Liver (tissue), 9 donors: ENCODE measurements around the gene COPB2. TPM values are rescaled to one million over a fixed set of nuclear protein-coding genes. Genes with fewer than 3 reads are reported as not detected.

Experiments used
- DNase-seq: peaks from one replicate; pipeline ENCODE4 v3.0.0-alpha.2; 2017; ENCODE audit warnings: low spot score
- H3K27ac ChIP-seq, 2 donors: one replicate each; pipeline ENCODE4 v1.7.0; 2013; ENCODE audit warnings: inconsistent platforms in 2 of 2, low read length in 2 of 2, control low read depth in 1 of 2, low read depth in 1 of 2, mild to moderate bottlenecking in 1 of 2
- H3K27me3 ChIP-seq, 4 donors: one replicate each; pipeline versions ENCODE4 v1.6.1 to v1.7.0; 2013; ENCODE audit warnings: low read length in 3 of 4, inconsistent platforms in 1 of 4, mild to moderate bottlenecking in 1 of 4, moderate library complexity in 1 of 4; ENCODE audit not compliant: control insufficient read depth in 4 of 4, insufficient read depth in 4 of 4
- H3K36me3 ChIP-seq, 4 donors: one replicate each; pipeline versions ENCODE4 v1.6.1 to v1.7.0; 2013; ENCODE audit warnings: low read length in 3 of 4, mild to moderate bottlenecking in 3 of 4, low read depth in 1 of 4, moderate library complexity in 1 of 4; ENCODE audit not compliant: control insufficient read depth in 4 of 4, insufficient read depth in 3 of 4
- H3K4me1 ChIP-seq, 4 donors: one replicate each; pipeline versions ENCODE4 v1.6.1 to v1.7.0; 2013; ENCODE audit warnings: low read length in 3 of 4, mild to moderate bottlenecking in 3 of 4, moderate library complexity in 1 of 4; ENCODE audit not compliant: control insufficient read depth in 4 of 4, insufficient read depth in 4 of 4
- H3K4me3 ChIP-seq, 3 donors: one replicate each; pipeline versions ENCODE4 v1.6.1 to v1.7.0; 2013; ENCODE audit warnings: low read length in 3 of 3, control low read depth in 1 of 3, low read depth in 1 of 3, mild to moderate bottlenecking in 1 of 3
- H3K9ac ChIP-seq, 2 donors: one replicate each; pipeline ENCODE4 v1.7.0; 2013; ENCODE audit warnings: low read length in 2 of 2, mild to moderate bottlenecking in 2 of 2, moderate library complexity in 2 of 2, control low read depth in 1 of 2, low read depth in 1 of 2
- H3K9me3 ChIP-seq, 4 donors: one replicate each; pipeline versions ENCODE4 v1.6.1 to v1.7.0; 2013; ENCODE audit warnings: low read length in 3 of 4; ENCODE audit not compliant: control insufficient read depth in 4 of 4
- ATF3 ChIP-seq: IDR thresholded peaks from 2 replicates; pipeline ENCODE4 v1.6.1; 2016; ENCODE audit warnings: antibody characterized with exemption
- CTCF ChIP-seq: fragments of 150-350 bp; IDR thresholded peaks from 2 replicates; pipeline ENCODE4 v1.5.1; 2017; ENCODE audit warnings: improper control_type of control experiment, low read depth, low read length; ENCODE audit not compliant: missing input control
- EGR1 ChIP-seq, 2 donors: IDR thresholded peaks; 2 replicates each; pipeline ENCODE4 v1.6.1; 2016 to 2018; ENCODE audit warnings: antibody characterized with exemption in 2 of 2, low read depth in 2 of 2
- FOXA1 ChIP-seq: IDR thresholded peaks from 2 replicates; pipeline ENCODE4 v1.6.1; 2016; ENCODE audit warnings: antibody characterized with exemption
- FOXA2 ChIP-seq: IDR thresholded peaks from 2 replicates; pipeline ENCODE4 v1.6.1; 2016; ENCODE audit warnings: antibody characterized with exemption
- GABPA ChIP-seq, 2 donors: IDR thresholded peaks in 1 of 2; conservative IDR thresholded peaks in 1 of 2; 2 replicates each; pipeline ENCODE4 v1.6.1; 2016; ENCODE audit warnings: antibody characterized with exemption in 2 of 2, mild to moderate bottlenecking in 1 of 2, moderate library complexity in 1 of 2
- HNF4A ChIP-seq, 2 donors: conservative IDR thresholded peaks; 2 replicates each; pipeline ENCODE4 v1.6.1; 2016; ENCODE audit warnings: antibody characterized with exemption in 2 of 2, mild to moderate bottlenecking in 2 of 2
- HNF4G ChIP-seq: IDR thresholded peaks from 2 replicates; pipeline ENCODE4 v1.6.1; 2016; ENCODE audit warnings: antibody characterized with exemption
- JUND ChIP-seq, 2 donors: IDR thresholded peaks; 2 replicates each; pipeline ENCODE4 v1.6.1; 2016; ENCODE audit warnings: antibody characterized with exemption in 2 of 2
- MAX ChIP-seq: IDR thresholded peaks from 2 replicates; pipeline ENCODE4 v1.6.1; 2016; ENCODE audit warnings: antibody characterized with exemption
- NR2F2 ChIP-seq: IDR thresholded peaks from 2 replicates; pipeline ENCODE4 v1.6.1; 2016; ENCODE audit warnings: antibody characterized with exemption
- RAD21 ChIP-seq, 2 donors: IDR thresholded peaks; 2 replicates each; pipeline ENCODE4 v1.6.1; 2016; ENCODE audit warnings: antibody characterized with exemption in 2 of 2, mild to moderate bottlenecking in 2 of 2
- REST ChIP-seq: IDR thresholded peaks from 2 replicates; pipeline ENCODE4 v1.6.1; 2016; ENCODE audit warnings: antibody characterized with exemption, mild to moderate bottlenecking
- RXRA ChIP-seq, 2 donors: IDR thresholded peaks; 2 replicates each; pipeline ENCODE4 v1.6.1; 2017 to 2018; ENCODE audit warnings: antibody characterized with exemption in 2 of 2, mild to moderate bottlenecking in 1 of 2
- SP1 ChIP-seq: IDR thresholded peaks from 2 replicates; pipeline ENCODE4 v1.6.1; 2018; ENCODE audit warnings: antibody characterized with exemption, mild to moderate bottlenecking
- TAF1 ChIP-seq: conservative IDR thresholded peaks from 2 replicates; pipeline ENCODE4 v1.6.1; 2016; ENCODE audit warnings: antibody characterized with exemption, mild to moderate bottlenecking
- YY1 ChIP-seq: IDR thresholded peaks from 2 replicates; pipeline ENCODE4 v1.6.1; 2016; ENCODE audit warnings: antibody characterized with exemption, mild to moderate bottlenecking
- WGBS: extraction: QIAGEN DNeasy Blood & Tissue Kit; methylation state at CpG from one replicate; pipeline ENCODE4 v1.1.7; 2013; 5-methylcytosine and 5-hydroxymethylcytosine counted together
- polyA plus RNA-seq, 2 donors: library from polyadenylated mRNA; stranded (reverse) in 1 of 2; unstranded in 1 of 2; fragments of 200-250 nt in 1 of 2; fragments of >200 nt in 1 of 2; fragmentation: Nextera tagmentation in 1 of 2; extraction: Ambion mirVana in 1 of 2; gene quantifications; one replicate each; pipeline versions ENCODE4 v1.2.1 to v1.2.3, GENCODE V29; 2013 to 2015
- total RNA-seq, 2 donors: library from RNA; depleted of rRNA; stranded (reverse); fragments of >200 nt; gene quantifications; one replicate each; pipeline ENCODE4 v1.2.3, GENCODE V29; 2014
- donor health status: healthy.
- donor health status: healthy.
- donor health status: healthy.
- donor health status: healthy.
- donor health status: healthy.

Gene COPB2
- total and polyA plus RNA-seq, 4 donors, result 45.4 to 145 (median 72.0) TPM

GRCh38 chr3:139325551-139325950 is 63.9 kb downstream of the COPB2 start:
- no peak for DNase-seq
- no peak overlapping the region for H3K4me3 ChIP-seq
- H3K9me3 ChIP-seq, result no peaks in the 10 kb centered on the region
- peaks cover 0 to 2% (median 0%) of the 10 kb centered on the region in 4 donors for H3K27me3 ChIP-seq
- no peak overlapping the region for H3K27ac ChIP-seq
- no peaks in the 10 kb centered on the region for H3K36me3 ChIP-seq
- WGBS, result 99% methylated on average over 3 of the region's 3 CpGs
- H3K9ac ChIP-seq, result no peak overlapping the region
- H3K4me1 ChIP-seq, result peaks cover 0 to 5% (median 5%) of the 10 kb centered on the region in 4 donors
- TF ChIP-seq ATF3 (no peak), YY1 (no peak)

- H3K4me1 ChIP-seq, result peaks cover 0 to 5% (median 4%) of the 10 kb centered on the region in 4 donors
- no peak for TF ChIP-seq GABPA (IDR thresholded peaks at IDR 0.05 in 1 of 2, conservative IDR thresholded peaks at IDR 0.05 in 1 of 2)
- TF ChIP-seq HNF4A (conservative IDR thresholded peaks at IDR 0.05), result no peak
- TF ChIP-seq YY1, result no peak
- no peak for TF ChIP-seq MAX
- TF ChIP-seq FOXA2, result no peak
- TF ChIP-seq HNF4G, result no peak
- TF ChIP-seq SP1, result no peak
- H3K27ac ChIP-seq, result no peak overlapping the region
- H3K9ac ChIP-seq, result no peak overlapping the region
- no peak overlapping the region for H3K4me3 ChIP-seq
- H3K9me3 ChIP-seq, result no peaks in the 10 kb centered on the region
- DNase-seq, result no peak
- H3K36me3 ChIP-seq, result no peaks in the 10 kb centered on the region
- no peaks in the 10 kb centered on the region for H3K27me3 ChIP-seq
- WGBS, result 69% methylated on average over 5 of the region's 5 CpGs
Observed at GRCh38 chr3:139324456-139324855, 65.0 kb downstream of the COPB2 start.

GRCh38 chr3:139323146-139323545 is 66.3 kb downstream of the COPB2 start:
- H3K9me3 ChIP-seq, result no peaks in the 10 kb centered on the region
- H3K27ac ChIP-seq, result no peak overlapping the region
- no peak overlapping the region for H3K4me3 ChIP-seq
- no peaks in the 10 kb centered on the region for H3K36me3 ChIP-seq
- no peak for DNase-seq
- H3K4me1 ChIP-seq, result no peaks in the 10 kb centered on the region
- WGBS, result 94% methylated on average over 7 of the region's 7 CpGs
- no peak overlapping the region for H3K9ac ChIP-seq
- H3K27me3 ChIP-seq, result no peaks in the 10 kb centered on the region
- TF ChIP-seq RAD21 (IDR thresholded peaks at IDR 0.05) (no peak), MAX (no peak), TAF1 (no peak), ATF3 (no peak), YY1 (no peak), HNF4A (conservative IDR thresholded peaks at IDR 0.05) (no peak), SP1 (no peak), RXRA (IDR thresholded peaks at IDR 0.05) (no peak), CTCF (no peak), NR2F2 (no peak), FOXA1 (no peak), REST (no peak), JUND (IDR thresholded peaks at IDR 0.05) (no peak), FOXA2 (no peak), EGR1 (IDR thresholded peaks at IDR 0.05; ENCODE audit: low read depth in 2 of 2) (no peak)
